HEK293T (cell line): ENCODE measurements around the gene GPC1.

Experiments
- ARNT ChIP-seq: fragments of 450-650 bp; IDR thresholded peaks from 2 replicates; pipeline ENCODE4 v1.6.1; 2017; ENCODE audit warnings: mild to moderate bottlenecking
- BHLHE40 ChIP-seq: fragments of 450-650 bp; IDR thresholded peaks from 2 replicates; pipeline ENCODE4 v1.6.1; 2016; ENCODE audit warnings: mild to moderate bottlenecking, moderate library complexity, borderline replicate concordance

- TF ChIP-seq BHLHE40 (no peak), ARNT (no peak)
Observed at GRCh38 chr2:240463274-240463865, 27.9 kb downstream of the GPC1 start.
